Gastrocnemius medialis (tissue), 4 donors: ENCODE measurements around the gene EPB42.

Experiments
- POLR2A ChIP-seq, 2 donors: fragments of 450-650 bp; IDR thresholded peaks; one replicate each; pipeline ENCODE4 v1.6.1; 2017; ENCODE audit warnings: antibody characterized with exemption in 2 of 2, mild to moderate bottlenecking in 2 of 2, moderate library complexity in 2 of 2
- TF ChIP-seq, protein P1 (sequence below), 5 experiments: fragments of 450-650 bp in 3 of 5; fragments of 200-600 bp in 2 of 5; sonication (generic) in 2 of 5; IDR thresholded peaks in 4 of 5; conservative IDR thresholded peaks in 1 of 5; 1 replicate in 4 of 5; 2 replicates in 1 of 5; pipeline ENCODE4 v1.5.1; 2016 to 2019; ENCODE audit warnings: antibody characterized with exemption in 5 of 5, mild to moderate bottlenecking in 3 of 5, moderate library complexity in 3 of 5

DNA sequence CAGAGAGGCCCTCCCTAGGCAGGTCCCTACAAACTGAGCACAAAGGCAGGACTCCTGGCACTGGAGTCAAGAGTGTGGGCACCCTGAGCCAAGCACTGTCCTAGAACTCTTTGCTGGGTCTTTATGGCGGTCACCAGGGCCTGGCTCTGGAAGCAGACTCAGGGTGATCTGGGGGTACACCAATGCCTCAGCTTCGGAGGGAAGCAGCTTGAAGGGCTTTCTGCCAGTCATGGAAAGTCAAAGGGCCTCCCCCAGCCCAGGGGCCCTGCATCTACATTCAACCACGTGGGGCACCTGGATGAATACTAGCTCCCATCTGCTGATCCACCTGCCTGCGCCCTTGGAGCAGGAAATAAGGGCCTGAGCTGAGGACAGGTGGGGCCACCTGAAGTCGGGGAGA, 7.4 kb downstream of the EPB42 start:
- TF ChIP-seq, protein P1, sequence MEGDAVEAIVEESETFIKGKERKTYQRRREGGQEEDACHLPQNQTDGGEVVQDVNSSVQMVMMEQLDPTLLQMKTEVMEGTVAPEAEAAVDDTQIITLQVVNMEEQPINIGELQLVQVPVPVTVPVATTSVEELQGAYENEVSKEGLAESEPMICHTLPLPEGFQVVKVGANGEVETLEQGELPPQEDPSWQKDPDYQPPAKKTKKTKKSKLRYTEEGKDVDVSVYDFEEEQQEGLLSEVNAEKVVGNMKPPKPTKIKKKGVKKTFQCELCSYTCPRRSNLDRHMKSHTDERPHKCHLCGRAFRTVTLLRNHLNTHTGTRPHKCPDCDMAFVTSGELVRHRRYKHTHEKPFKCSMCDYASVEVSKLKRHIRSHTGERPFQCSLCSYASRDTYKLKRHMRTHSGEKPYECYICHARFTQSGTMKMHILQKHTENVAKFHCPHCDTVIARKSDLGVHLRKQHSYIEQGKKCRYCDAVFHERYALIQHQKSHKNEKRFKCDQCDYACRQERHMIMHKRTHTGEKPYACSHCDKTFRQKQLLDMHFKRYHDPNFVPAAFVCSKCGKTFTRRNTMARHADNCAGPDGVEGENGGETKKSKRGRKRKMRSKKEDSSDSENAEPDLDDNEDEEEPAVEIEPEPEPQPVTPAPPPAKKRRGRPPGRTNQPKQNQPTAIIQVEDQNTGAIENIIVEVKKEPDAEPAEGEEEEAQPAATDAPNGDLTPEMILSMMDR (IDR thresholded peaks at IDR 0.05 in 4 of 5, conservative IDR thresholded peaks at IDR 0.05 in 1 of 5), result no peak
- no peak for TF ChIP-seq POLR2A (IDR thresholded peaks at IDR 0.05)
